ENCODE measurements around the gene MED15. TPM values are rescaled to one million over a fixed set of nuclear protein-coding genes. Genes with fewer than 3 reads are reported as not detected.

Gene MED15
- total RNA-seq, 2 donors from 2014 or later = 61.4 to 62.7 TPM

- no peak for TF ChIP-seq CTCF (conservative IDR thresholded peaks at IDR 0.05)
- DNase-seq = no peak
- H3K4me3 Mint-ChIP-seq = no peak overlapping the region
- H3K36me3 Mint-ChIP-seq (ENCODE audit: low read depth) = no peaks in the 10 kb centered on the region
- Histone ChIP-seq H3K4me3 (ENCODE audit: low read length) (no peak overlapping the region), H3K27me3 (ENCODE audit: control insufficient read depth, insufficient read depth, low read length, poor library complexity, severe bottlenecking) (no peaks in the 10 kb centered on the region), H3K36me3 (ENCODE audit: control insufficient read depth, insufficient read depth, low read length) (no peaks in the 10 kb centered on the region), H3K9ac (ENCODE audit: extremely low read depth, low read length, poor library complexity, severe bottlenecking) (no peak overlapping the region), H3K4me1 (ENCODE audit: control insufficient read depth, insufficient read depth, low read length) (no peaks in the 10 kb centered on the region), H3K27ac (ENCODE audit: low read depth, low read length) (no peak overlapping the region), H3K9me3 (ENCODE audit: control insufficient read depth, low read length) (no peaks in the 10 kb centered on the region)
- H3K9me3 Mint-ChIP-seq = no peaks in the 10 kb centered on the region
- H3K4me1 Mint-ChIP-seq = no peaks in the 10 kb centered on the region
- H3K27ac Mint-ChIP-seq = no peak overlapping the region
- peaks cover 2% of the 10 kb centered on the region for H3K27me3 Mint-ChIP-seq (ENCODE audit: insufficient read depth)
- 84 to 88% methylated on average over 4 to 13 of the region's 13 CpGs for WGBS, 2 experiments (ENCODE audit: insufficient coverage in 1 of 2, insufficient read length in 1 of 2)
Measured at GRCh38 chr22:20622650-20623339, 115.4 kb downstream of the MED15 start.

GRCh38 chr22:20624161-20624616 is 116.8 kb downstream of the MED15 start:
- no peaks in the 10 kb centered on the region for H3K36me3 ChIP-seq (ENCODE audit: control insufficient read depth, insufficient read depth, low read length)
- no peak for DNase-seq
- no peak for TF ChIP-seq CTCF (conservative IDR thresholded peaks at IDR 0.05)
- no peaks in the 10 kb centered on the region for H3K36me3 Mint-ChIP-seq (ENCODE audit: low read depth)
- H3K27me3 ChIP-seq (ENCODE audit: control insufficient read depth, insufficient read depth, low read length, poor library complexity, severe bottlenecking) = no peaks in the 10 kb centered on the region
- no peaks in the 10 kb centered on the region for H3K4me1 Mint-ChIP-seq
- peaks cover 4% of the 10 kb centered on the region for H3K27me3 Mint-ChIP-seq (ENCODE audit: insufficient read depth)
- no peak overlapping the region for H3K9ac ChIP-seq (ENCODE audit: extremely low read depth, low read length, poor library complexity, severe bottlenecking)
- no peaks in the 10 kb centered on the region for H3K9me3 ChIP-seq (ENCODE audit: control insufficient read depth, low read length)
- no peak overlapping the region for H3K27ac ChIP-seq (ENCODE audit: low read depth, low read length)
- no peak overlapping the region for H3K4me3 ChIP-seq (ENCODE audit: low read length)
- H3K4me1 ChIP-seq (ENCODE audit: control insufficient read depth, insufficient read depth, low read length) = no peaks in the 10 kb centered on the region
- H3K9me3 Mint-ChIP-seq = no peaks in the 10 kb centered on the region
- H3K27ac Mint-ChIP-seq = no peak overlapping the region
- H3K4me3 Mint-ChIP-seq = no peak overlapping the region
- whole genome bisulfite sequencing, 2 experiments (ENCODE audit: insufficient coverage in 1 of 2, insufficient read length in 1 of 2) = 92 to 93% methylated on average over 4 to 5 of the region's 5 CpGs

- no peak for TF ChIP-seq CTCF (conservative IDR thresholded peaks at IDR 0.05)
- Histone ChIP-seq H3K36me3 (ENCODE audit: control insufficient read depth, insufficient read depth, low read length) (no peaks in the 10 kb centered on the region), H3K9ac (ENCODE audit: extremely low read depth, low read length, poor library complexity, severe bottlenecking) (no peak overlapping the region), H3K9me3 (ENCODE audit: control insufficient read depth, low read length) (no peaks in the 10 kb centered on the region), H3K4me1 (ENCODE audit: control insufficient read depth, insufficient read depth, low read length) (no peaks in the 10 kb centered on the region), H3K27ac (ENCODE audit: low read depth, low read length) (no peak overlapping the region), H3K27me3 (ENCODE audit: control insufficient read depth, insufficient read depth, low read length, poor library complexity, severe bottlenecking) (no peaks in the 10 kb centered on the region), H3K4me3 (ENCODE audit: low read length) (no peak overlapping the region)
- Mint-ChIP-seq H3K36me3 (ENCODE audit: low read depth) (no peaks in the 10 kb centered on the region), H3K27ac (no peak overlapping the region), H3K27me3 (ENCODE audit: insufficient read depth) (peaks cover 4% of the 10 kb centered on the region), H3K9me3 (no peaks in the 10 kb centered on the region), H3K4me1 (no peaks in the 10 kb centered on the region), H3K4me3 (no peak overlapping the region)
- 88 to 100% methylated on average over 3 to 4 of the region's 4 CpGs for WGBS, 2 experiments (ENCODE audit: insufficient coverage in 1 of 2, insufficient read length in 1 of 2)
- no peak for DNase-seq
Measured at GRCh38 chr22:20625270-20625669, 117.9 kb downstream of the MED15 start.

All from endodermal cell (in vitro differentiated cells).